K562 (cell line): ENCODE data around the gene EZH1. TPM values are rescaled to one million over a fixed set of nuclear protein-coding genes. Genes with fewer than 3 reads are reported as not detected.
A peak's percentile ranks its signal among the peaks of the same experiment; 100 is the strongest.

ENCODE experiments used
- CBFA2T2 ChIP-seq: fragments of 450-650 bp; conservative IDR thresholded peaks from 2 replicates; pipeline ENCODE4 v1.6.1; 2017; ENCODE audit warnings: mild to moderate bottlenecking
- CBFA2T3 ChIP-seq: fragments of 450-650 bp; IDR thresholded peaks from 2 replicates; pipeline ENCODE4 v1.6.1; 2017
- CSDE1 ChIP-seq, 2 experiments: fragments of 450-650 bp; IDR thresholded peaks; 2 replicates each; pipeline ENCODE4 v1.6.1; 2016; ENCODE audit warnings: mild to moderate bottlenecking in 1 of 2
- CTBP1 ChIP-seq: fragments of 450-650 bp; IDR thresholded peaks from 2 replicates; pipeline ENCODE4 v1.6.1; 2016; ENCODE audit warnings: borderline replicate concordance
- ESRRA ChIP-seq: fragments of 450-650 bp; IDR thresholded peaks from 2 replicates; pipeline ENCODE4 v1.6.1; 2014; ENCODE audit warnings: low read depth, mild to moderate bottlenecking, moderate library complexity, borderline replicate concordance
- ETV1 ChIP-seq: fragments of 450-650 bp; conservative IDR thresholded peaks from 2 replicates; pipeline ENCODE4 v1.6.1; 2016; ENCODE audit warnings: missing genetic modification characterization, control low read depth, low read depth, missing compliant biosample characterization
- ETV6 ChIP-seq, 3 experiments: fragments of 150-350 bp in 1 of 3; sonication (generic) in 1 of 3; formaldehyde crosslinking in 1 of 3; IDR thresholded peaks; 2 replicates each; pipeline versions ENCODE4 v1.6.1 to v1.8.0; 2014 to 2022; ENCODE audit warnings: borderline replicate concordance in 2 of 3, low read depth in 2 of 3, antibody characterized with exemption in 1 of 3, low read length in 1 of 3, mild to moderate bottlenecking in 1 of 3, missing genetic modification reagents in 1 of 3
- FOS ChIP-seq: IDR thresholded peaks from 3 replicates; pipeline ENCODE4 v1.6.1; 2011; ENCODE audit not compliant: insufficient read length; ENCODE audit errors: extremely low read depth
- HDAC1 ChIP-seq, 2 experiments: fragments of 450-650 bp; IDR thresholded peaks; 2 replicates each; pipeline ENCODE4 v1.6.1; 2016 to 2017; ENCODE audit warnings: inconsistent platforms in 1 of 2, mild to moderate bottlenecking in 1 of 2, moderate library complexity in 1 of 2
- LEF1 ChIP-seq: fragments of 450-650 bp; IDR thresholded peaks from 2 replicates; pipeline ENCODE4 v1.6.1; 2016; ENCODE audit warnings: mild to moderate bottlenecking
- MEF2A ChIP-seq: IDR thresholded peaks from 2 replicates; pipeline ENCODE4 v1.6.1; 2011; ENCODE audit warnings: low read depth, mild to moderate bottlenecking, low read length, moderate library complexity; ENCODE audit not compliant: control insufficient read depth
- MEIS2 ChIP-seq: fragments of 450-650 bp; IDR thresholded peaks from 2 replicates; pipeline ENCODE4 v1.6.1; 2014; ENCODE audit warnings: mild to moderate bottlenecking; ENCODE audit not compliant: partially characterized antibody
- MTA1 ChIP-seq: fragments of 450-650 bp; IDR thresholded peaks from 2 replicates; pipeline ENCODE4 v1.6.1; 2017; ENCODE audit warnings: borderline replicate concordance
- RCOR1 ChIP-seq, 2 experiments: IDR thresholded peaks; 2 replicates each; pipeline ENCODE4 v1.6.1; 2012; ENCODE audit warnings: low read depth in 2 of 2, low read length in 2 of 2, borderline replicate concordance in 1 of 2, improper control_type of control experiment in 1 of 2
- RFX5 ChIP-seq: IDR thresholded peaks from 2 replicates; pipeline ENCODE4 v1.6.1; 2011; ENCODE audit warnings: low read depth, mild to moderate bottlenecking, improper control_type of control experiment, low read length
- SMARCE1 ChIP-seq: fragments of 450-650 bp; IDR thresholded peaks from 2 replicates; pipeline ENCODE4 v1.7.1; 2016; ENCODE audit warnings: mild to moderate bottlenecking
- SOX6 ChIP-seq: fragments of 450-650 bp; IDR thresholded peaks from 2 replicates; pipeline ENCODE4 v1.6.1; 2014; ENCODE audit warnings: mild to moderate bottlenecking
- TRIM28 ChIP-seq: fragments of 450-650 bp; IDR thresholded peaks from 2 replicates; pipeline ENCODE4 v1.6.1; 2017
- TSC22D4 ChIP-seq: fragments of 450-650 bp; IDR thresholded peaks from 2 replicates; pipeline ENCODE4 v1.6.1; 2016; ENCODE audit warnings: missing genetic modification characterization, missing biosample characterization, control low read depth
- ZEB2 ChIP-seq: fragments of 450-650 bp; IDR thresholded peaks from 2 replicates; pipeline ENCODE4 v1.6.1; 2016
- ZNF24 ChIP-seq: fragments of 450-650 bp; IDR thresholded peaks from 2 replicates; pipeline ENCODE4 v1.6.1; 2016
- ZNF263 ChIP-seq: sonication (generic); formaldehyde crosslinking; IDR thresholded peaks from 2 replicates; pipeline ENCODE4 v1.8.0; 2022; ENCODE audit warnings: mild to moderate bottlenecking, missing genetic modification reagents, borderline replicate concordance
- ZNF507 ChIP-seq: conservative IDR thresholded peaks from 2 replicates; pipeline ENCODE4 v1.6.1; 2017; ENCODE audit warnings: missing genetic modification characterization, missing compliant biosample characterization
- ZNF707 ChIP-seq: fragments of 250-450 bp; sonication (Bioruptor Pico); conservative IDR thresholded peaks from 2 replicates; pipeline ENCODE4 v1.8.0; 2022; ENCODE audit warnings: inconsistent platforms, mild to moderate bottlenecking, moderate library complexity
- ZNF778 ChIP-seq: fragments of 450-650 bp; formaldehyde crosslinking; IDR thresholded peaks from 2 replicates; pipeline ENCODE4 v1.4.0; 2020; ENCODE audit warnings: mild to moderate bottlenecking, moderate library complexity
- polyA plus RNA-seq, 8 experiments: library from polyadenylated mRNA; depleted of rRNA in 4 of 8; stranded (reverse) in 5 of 8; unstranded in 3 of 8; fragments of >200 nt; fragmentation: Nextera tagmentation in 2 of 8; fragmentation: Illumina TruSeq in 1 of 8; extraction: Ambion mirVana in 2 of 8; extraction: Trizol in 1 of 8; gene quantifications; 2 replicates each; pipeline versions ENCODE4 v1.2.1 to v1.2.3, GENCODE V29; 2011 to 2014; ENCODE audit warnings: inconsistent platforms in 1 of 8, missing spikeins in 1 of 8
- total RNA-seq, 7 experiments: library from RNA; depleted of rRNA in 6 of 7; stranded (reverse); fragments of >200 nt in 6 of 7; fragmentation: Illumina TruSeq in 2 of 7; extraction: Trizol in 2 of 7; gene quantifications; 2 replicates each; pipeline versions ENCODE4 v1.2.1 to v1.2.3, GENCODE V29; 2011 to 2021; ENCODE audit warnings: low replicate concordance in 1 of 7
- TF ChIP-seq, protein P1 (sequence below): fragments of 200-800 bp; sonication (Bioruptor generic); IDR thresholded peaks from 2 replicates; pipeline ENCODE4 v1.6.1; 2017; ENCODE audit warnings: missing genetic modification characterization, missing compliant biosample characterization
- TF ChIP-seq, protein P2 (sequence below): IDR thresholded peaks from 2 replicates; pipeline ENCODE4 v1.6.1; 2012; ENCODE audit warnings: low read depth, low read length, improper control_type of control experiment, borderline replicate concordance
- TF ChIP-seq, protein P3 (sequence below): fragments of 450-650 bp; IDR thresholded peaks from 2 replicates; pipeline ENCODE4 v1.6.1; 2016; ENCODE audit warnings: low read depth, mild to moderate bottlenecking, moderate library complexity

EZH1 gene
- total and polyA plus RNA-seq, 9 of the 15 experiments (the other 6 are each of a cell fraction or from before 2014, with no cell fraction given): 8.6 to 40.8 (median 22.9) TPM

- TF ChIP-seq ETV6 (IDR thresholded peaks at IDR 0.05; ENCODE audit: borderline replicate concordance in 1 of 2, low read depth in 2 of 2, low read length in 1 of 2) (peak in 1 of 2 experiments; percentile 25; a peak in 1 of 4 replicates), ETV6 (CRISPR knock-in tag; IDR thresholded peaks at IDR 0.05; ENCODE audit: borderline replicate concordance) (no peak), CTBP1 (peak; percentile 76), MEF2A (no peak), SOX6 (peak; percentile 43; the same call in 1 of the 2 replicates), RCOR1 (IDR thresholded peaks at IDR 0.05; ENCODE audit: borderline replicate concordance in 1 of 2, low read depth in 2 of 2, low read length in 2 of 2) (peak in 1 of 2 experiments; percentile 18; a peak in 1 of 4 replicates), CSDE1 (IDR thresholded peaks at IDR 0.05) (no peak), ZNF507 (no peak), ZEB2 (peak; percentile 71), TRIM28 (peak; percentile 53; the same call in 1 of the 2 replicates), ESRRA (peak; percentile 95; the same call in 1 of the 2 replicates), ETV1 (tag) (0 out of 2 replicates have a peak, but pooled peaks have one; percentile 17), HDAC1 (IDR thresholded peaks at IDR 0.05) (peak in 1 of 2 experiments; percentile 43; a peak in 1 of 4 replicates), ZNF707 (CRISPR knock-in tag) (no peak), CBFA2T2 (no peak), ZNF778 (CRISPR knock-in tag) (no peak), TSC22D4 (tag) (no peak), SMARCE1 (peak; percentile 92), CBFA2T3 (no peak), FOS (peak; percentile 64), MEIS2 (peak; percentile 99), RFX5 (no peak), ZNF263 (CRISPR knock-in tag) (no peak), LEF1 (peak; percentile 64; the same call in 1 of the 2 replicates), ZNF24 (no peak), MTA1 (peak; percentile 52)
- TF ChIP-seq, protein P1, sequence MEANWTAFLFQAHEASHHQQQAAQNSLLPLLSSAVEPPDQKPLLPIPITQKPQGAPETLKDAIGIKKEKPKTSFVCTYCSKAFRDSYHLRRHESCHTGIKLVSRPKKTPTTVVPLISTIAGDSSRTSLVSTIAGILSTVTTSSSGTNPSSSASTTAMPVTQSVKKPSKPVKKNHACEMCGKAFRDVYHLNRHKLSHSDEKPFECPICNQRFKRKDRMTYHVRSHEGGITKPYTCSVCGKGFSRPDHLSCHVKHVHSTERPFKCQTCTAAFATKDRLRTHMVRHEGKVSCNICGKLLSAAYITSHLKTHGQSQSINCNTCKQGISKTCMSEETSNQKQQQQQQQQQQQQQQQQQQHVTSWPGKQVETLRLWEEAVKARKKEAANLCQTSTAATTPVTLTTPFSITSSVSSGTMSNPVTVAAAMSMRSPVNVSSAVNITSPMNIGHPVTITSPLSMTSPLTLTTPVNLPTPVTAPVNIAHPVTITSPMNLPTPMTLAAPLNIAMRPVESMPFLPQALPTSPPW (CRISPR knock-in tag): 0 out of 2 replicates have a peak, but pooled peaks have one; percentile 23
- TF ChIP-seq, protein P2, sequence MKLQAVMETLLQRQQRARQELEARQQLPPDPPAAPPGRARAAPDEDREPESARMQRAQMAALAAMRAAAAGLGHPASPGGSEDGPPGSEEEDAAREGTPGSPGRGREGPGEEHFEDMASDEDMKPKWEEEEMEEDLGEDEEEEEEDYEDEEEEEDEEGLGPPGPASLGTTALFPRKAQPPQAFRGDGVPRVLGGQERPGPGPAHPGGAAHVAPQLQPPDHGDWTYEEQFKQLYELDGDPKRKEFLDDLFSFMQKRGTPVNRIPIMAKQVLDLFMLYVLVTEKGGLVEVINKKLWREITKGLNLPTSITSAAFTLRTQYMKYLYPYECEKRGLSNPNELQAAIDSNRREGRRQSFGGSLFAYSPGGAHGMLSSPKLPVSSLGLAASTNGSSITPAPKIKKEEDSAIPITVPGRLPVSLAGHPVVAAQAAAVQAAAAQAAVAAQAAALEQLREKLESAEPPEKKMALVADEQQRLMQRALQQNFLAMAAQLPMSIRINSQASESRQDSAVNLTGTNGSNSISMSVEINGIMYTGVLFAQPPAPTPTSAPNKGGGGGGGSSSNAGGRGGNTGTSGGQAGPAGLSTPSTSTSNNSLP: no peak
- TF ChIP-seq, protein P3, sequence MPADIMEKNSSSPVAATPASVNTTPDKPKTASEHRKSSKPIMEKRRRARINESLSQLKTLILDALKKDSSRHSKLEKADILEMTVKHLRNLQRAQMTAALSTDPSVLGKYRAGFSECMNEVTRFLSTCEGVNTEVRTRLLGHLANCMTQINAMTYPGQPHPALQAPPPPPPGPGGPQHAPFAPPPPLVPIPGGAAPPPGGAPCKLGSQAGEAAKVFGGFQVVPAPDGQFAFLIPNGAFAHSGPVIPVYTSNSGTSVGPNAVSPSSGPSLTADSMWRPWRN: peak; percentile 29; the same call in 1 of the 2 replicates
Measured at GRCh38 chr17:42660692-42661345, 84.0 kb downstream of the EZH1 start (continued).
